GM19240 (cell line): ENCODE results near the gene DSPP.
"Not testable (repeated sequence)": the region's sequence is repeated elsewhere in the genome, so short reads cannot be mapped to it uniquely, and the experiment has no call there.

ENCODE experiments used
- DNase-seq: peaks from one replicate; pipeline ENCODE4 v3.0.0; 2011; ENCODE audit warnings: low spot score; ENCODE audit not compliant: insufficient read length

Gene DSPP

DNA sequence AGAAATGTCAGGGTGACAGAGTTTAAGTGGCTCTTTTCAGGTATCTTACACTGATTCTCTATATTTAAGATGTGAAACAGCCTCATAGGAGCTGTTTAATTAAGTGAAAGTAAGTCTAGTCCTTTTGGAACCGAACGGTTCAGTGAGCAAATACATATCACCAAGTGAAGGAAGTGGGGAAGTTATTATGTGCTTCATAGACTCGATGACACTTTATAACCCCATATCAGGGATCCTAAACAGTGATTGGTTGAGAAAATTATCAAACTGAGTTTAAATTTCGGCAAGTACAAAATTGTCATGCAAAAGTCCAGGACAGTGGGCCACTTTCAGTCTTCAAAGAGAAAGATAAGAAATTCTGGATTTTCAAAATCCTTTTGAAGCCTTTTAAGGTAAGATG, at the start of gene DSPP:
DSPP (plus strand) TSS at position 301 of the 400 bp plus-strand sequence. CDS start 2,380 bp downstream, outside the sequence.
- no peak for DNase-seq

GRCh38 chr4:87559090-87559837, 49.1 kb upstream of the DSPP start:
- DNase-seq = peak; percentile 12

DNA sequence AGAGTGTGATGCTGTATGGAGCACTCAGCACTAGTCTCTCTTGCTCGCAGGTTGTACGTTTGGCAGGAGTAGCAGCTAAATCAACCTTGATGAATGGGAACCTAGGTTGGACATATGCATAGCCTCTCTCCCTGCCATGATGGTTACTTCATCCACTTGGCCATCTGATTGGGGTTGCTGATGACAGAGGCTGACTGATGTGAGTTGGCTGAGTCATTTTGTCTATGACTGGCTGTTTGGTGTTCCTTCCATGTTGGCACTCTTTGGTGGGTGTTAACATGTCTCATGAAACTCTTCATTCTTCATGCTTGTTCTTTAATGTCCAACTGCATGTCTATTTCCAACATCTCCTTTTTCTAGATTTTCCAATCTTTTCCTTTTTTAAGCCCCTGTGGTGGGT, 47.5 kb upstream of the DSPP start:
- DNase-seq = no peak

- no peak for DNase-seq
Observed at GRCh38 chr4:87565746-87566145, 42.6 kb upstream of the DSPP start.

GRCh38 chr4:87566276-87566675, 42.1 kb upstream of the DSPP start:
- DNase-seq = no peak

- DNase-seq = no peak
Observed at GRCh38 chr4:87567191-87567590, 41.1 kb upstream of the DSPP start.

DNA sequence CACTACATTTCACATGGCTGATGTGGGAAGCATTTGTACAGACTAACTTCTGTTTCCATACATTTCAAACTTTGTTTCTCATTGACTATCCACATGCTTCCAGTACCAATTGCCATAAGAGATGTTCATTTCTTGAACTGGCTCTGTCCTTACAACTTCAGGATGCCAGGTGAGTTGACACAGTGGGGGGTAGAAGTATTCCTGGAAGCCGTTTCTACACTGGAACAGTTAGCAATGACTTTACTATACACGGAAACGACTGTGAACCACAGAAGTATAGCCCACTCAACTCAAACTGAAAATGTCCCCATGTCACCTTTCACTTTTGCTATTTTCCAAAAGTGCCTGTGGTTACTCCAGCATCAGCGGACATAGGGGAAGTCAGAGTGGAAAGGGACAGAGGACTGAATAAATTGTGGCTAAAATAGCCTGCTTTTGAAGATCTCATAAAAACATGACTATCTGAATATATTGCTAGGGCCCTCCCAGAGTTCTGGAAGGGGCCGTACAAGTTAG, 38.0 kb upstream of the DSPP start:
- no peak for DNase-seq

DNA sequence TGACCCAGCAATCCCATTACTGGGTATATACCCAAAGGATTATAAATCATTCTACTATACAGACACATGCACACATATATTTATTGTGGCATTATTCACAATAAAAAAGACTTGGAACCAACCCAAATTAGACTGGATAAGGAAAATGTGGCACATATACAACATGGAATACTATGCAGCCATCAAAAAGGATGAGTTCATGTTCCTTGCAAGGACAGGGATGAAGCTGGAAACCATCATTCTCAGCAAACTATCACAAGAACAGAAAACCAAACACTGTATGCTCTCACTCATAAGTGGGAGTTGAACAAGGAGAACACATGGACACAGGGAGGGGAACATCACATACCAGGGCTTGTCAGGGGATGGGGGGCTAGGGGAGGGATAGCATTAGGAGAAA, 34.0 kb upstream of the DSPP start:
- not testable (repeated sequence) for DNase-seq

- DNase-seq = no peak
Observed at GRCh38 chr4:87574996-87575395, 33.3 kb upstream of the DSPP start.

GRCh38 chr4:87575408-87575807, 32.9 kb upstream of the DSPP start:
- DNase-seq = no peak

DNA sequence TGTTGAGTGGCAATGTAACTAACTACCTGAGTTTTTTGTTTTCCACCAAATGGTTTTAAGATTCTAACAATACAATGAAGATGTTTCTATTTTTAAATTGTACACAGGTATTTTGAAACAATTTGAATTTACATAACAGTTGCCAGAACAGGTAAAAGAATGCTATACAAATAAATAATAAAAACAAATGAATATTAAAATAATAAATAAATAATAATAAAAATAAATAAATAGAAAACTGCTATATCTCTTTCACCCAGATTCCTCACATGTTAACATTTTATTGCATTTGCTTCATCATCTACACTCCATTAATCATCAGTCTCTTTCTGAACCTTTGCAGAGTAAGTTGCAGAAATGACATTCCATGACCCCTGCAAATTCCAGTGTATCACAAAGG, 32.3 kb upstream of the DSPP start:
- DNase-seq = no peak

DNA sequence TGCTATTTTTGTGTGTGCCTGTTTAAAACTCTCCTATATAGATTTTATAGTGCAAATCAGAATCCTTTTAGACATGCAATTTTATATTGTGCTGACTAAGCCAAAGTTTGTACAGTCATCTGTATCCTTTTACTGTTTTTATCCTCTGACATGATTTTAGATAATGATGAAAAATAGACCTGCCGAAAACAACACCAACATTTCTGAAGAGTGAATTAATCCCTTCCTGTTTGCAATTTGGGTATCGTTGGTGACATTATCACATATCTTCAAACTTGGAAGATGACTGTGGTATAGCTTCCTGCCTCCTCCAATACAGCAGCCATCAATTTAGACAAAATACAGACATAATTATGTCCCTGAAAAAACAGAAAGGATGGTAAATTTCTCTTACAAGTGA, 28.9 kb upstream of the DSPP start:
- no peak for DNase-seq

GRCh38 chr4:87580057-87580456, 28.3 kb upstream of the DSPP start:
- DNase-seq = no peak

DNA sequence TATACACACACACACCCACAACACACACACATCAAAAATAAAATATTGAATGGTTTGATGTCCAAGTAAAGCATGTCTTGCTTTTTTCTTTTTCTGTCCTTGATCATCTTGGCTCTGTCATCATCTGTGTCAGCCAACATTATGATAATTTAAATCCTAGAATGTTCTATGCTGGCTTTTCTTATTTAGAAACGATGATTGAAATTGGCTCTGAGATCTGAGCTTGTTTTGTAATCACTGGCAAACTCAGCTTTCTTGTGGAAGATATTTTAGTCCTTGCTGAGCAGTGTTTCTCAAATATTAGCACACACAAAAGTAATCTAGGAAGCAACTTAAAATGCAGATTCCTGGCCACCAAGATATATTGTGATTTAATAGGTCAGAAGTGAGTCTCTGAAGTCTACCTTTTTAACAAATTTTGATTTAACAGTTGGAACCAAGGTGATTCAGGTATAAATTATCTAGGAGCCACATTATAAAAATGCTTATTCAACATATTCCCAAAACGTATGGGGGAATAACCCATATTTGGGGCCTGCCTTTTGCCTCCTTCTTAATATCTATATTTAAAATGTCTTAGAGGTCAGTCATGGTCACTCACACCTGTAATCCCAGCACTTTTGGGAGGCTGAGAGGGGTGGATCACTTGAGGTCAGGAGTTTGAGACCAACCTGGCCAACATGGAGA, 24.0 kb upstream of the DSPP start:
- DNase-seq = no peak

- no peak for DNase-seq
Observed at GRCh38 chr4:87589531-87589930, 18.8 kb upstream of the DSPP start.

DNA sequence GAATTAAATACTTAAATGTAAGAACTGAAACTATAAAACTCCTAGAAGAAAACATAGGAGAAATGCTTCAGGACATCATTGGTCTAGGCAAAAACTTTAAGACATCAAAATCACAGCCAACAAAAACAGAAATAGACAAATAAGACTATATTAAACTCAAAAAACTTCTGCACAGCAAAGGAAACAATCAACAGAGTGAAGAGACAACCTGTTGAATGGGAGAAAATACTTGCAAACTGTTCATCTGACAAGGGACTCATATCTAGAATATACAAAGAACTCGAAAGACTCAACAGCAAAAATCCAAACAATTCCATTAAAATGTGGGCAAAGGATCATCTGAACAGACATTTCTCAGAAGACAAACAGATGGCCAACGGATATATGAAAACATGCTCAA, 16.2 kb upstream of the DSPP start:
- no peak for DNase-seq

DNA sequence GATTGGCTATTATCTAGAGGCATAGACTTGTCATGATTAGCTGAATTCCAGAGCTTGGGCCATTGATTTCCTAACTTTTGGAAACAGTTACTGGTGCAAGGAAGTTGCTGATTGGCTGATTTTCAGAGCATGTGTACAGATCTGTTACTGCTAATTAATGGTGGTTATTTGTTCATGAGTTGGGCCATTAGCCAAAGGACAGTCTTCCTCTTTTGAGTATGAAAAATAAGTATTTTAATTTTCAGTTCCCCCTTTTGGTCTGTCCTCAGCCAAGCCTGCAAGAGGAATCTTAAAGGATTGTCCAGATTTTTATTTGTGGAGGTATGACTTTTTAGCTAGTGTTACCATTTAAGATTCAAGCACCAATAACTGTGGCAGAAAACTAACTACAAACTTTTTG, 7.0 kb upstream of the DSPP start:
- no peak for DNase-seq

- DNase-seq = no peak
Observed at GRCh38 chr4:87614292-87614890, 6.1 kb downstream of the DSPP start.

DNA sequence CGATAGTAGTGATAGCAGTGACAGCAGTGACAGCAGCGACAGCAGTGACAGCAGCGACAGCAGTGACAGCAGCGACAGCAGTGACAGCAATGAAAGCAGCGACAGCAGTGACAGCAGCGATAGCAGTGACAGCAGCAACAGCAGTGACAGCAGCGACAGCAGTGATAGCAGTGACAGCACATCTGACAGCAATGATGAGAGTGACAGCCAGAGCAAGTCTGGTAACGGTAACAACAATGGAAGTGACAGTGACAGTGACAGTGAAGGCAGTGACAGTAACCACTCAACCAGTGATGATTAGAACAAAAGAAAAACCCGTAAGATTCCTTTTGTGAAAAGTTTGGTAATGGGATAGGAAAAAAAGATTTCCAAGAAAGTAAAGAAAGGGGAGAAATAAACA, 7.9 kb downstream of the DSPP start:
- DNase-seq = no peak

GRCh38 chr4:87620086-87620485, 11.8 kb downstream of the DSPP start:
- DNase-seq = no peak

- no peak for DNase-seq
Observed at GRCh38 chr4:87620491-87620890, 12.2 kb downstream of the DSPP start.

DNA sequence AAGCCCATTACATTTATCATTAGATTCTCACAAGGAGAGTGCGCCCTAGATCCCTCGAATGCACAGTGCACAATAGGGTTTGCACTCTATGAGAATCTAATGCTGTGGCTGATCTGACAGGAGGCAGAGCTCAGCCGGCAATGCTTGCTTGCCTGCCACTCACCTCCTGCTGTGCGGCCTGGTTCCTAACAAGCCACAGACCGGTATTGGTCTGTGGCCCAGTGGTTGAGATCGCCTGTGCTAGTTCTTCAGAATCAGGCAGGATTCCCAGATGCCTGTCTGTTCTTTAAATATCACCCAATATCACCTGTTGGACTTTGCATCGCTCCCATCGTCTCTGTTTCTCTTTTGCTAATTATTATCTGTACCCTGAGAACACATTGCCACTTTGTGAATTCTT, 14.0 kb downstream of the DSPP start:
- no peak for DNase-seq
